Astrocyte (in vitro differentiated cells and primary cell): ENCODE results near the gene MYO5B.

Experiments
- EZH2 ChIP-seq: IDR thresholded peaks from 2 replicates; pipeline ENCODE4 v1.6.1; 2012; ENCODE audit warnings: mild to moderate bottlenecking, low read length, inconsistent platforms; ENCODE audit not compliant: insufficient read depth
- TF ChIP-seq, protein P1 (sequence below): IDR thresholded peaks from 2 replicates; pipeline ENCODE4 v1.5.1; 2011; ENCODE audit warnings: low read depth, mild to moderate bottlenecking, inconsistent platforms, low read length, moderate library complexity; ENCODE audit not compliant: insufficient read depth

DNA sequence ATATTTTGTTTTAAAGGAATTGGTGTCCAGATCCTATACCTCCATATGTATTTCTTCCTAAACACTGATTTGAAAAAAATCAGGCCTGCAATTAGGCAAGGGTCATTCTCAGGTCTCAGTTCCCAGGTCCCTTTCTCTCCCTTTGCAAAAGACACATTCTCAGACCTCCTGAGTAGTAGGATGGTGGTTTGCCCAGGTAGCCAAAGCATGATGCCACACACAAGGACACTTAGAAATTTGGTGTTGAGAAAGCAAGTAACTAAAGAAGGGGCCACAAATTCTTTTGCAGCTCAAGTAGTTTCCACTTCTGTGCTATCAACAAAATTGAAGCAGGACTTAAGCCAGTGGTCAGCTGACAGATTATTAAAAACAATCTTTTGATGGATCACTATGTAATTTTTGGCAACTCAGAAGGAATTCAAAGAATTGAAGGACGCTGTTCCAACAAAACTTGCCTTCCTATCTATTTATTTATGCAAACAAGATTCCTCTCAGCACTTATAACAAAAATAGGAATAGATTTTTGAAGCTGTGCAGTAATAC lies 6.6 kb upstream of the MYO5B start:
- TF ChIP-seq, protein P1, sequence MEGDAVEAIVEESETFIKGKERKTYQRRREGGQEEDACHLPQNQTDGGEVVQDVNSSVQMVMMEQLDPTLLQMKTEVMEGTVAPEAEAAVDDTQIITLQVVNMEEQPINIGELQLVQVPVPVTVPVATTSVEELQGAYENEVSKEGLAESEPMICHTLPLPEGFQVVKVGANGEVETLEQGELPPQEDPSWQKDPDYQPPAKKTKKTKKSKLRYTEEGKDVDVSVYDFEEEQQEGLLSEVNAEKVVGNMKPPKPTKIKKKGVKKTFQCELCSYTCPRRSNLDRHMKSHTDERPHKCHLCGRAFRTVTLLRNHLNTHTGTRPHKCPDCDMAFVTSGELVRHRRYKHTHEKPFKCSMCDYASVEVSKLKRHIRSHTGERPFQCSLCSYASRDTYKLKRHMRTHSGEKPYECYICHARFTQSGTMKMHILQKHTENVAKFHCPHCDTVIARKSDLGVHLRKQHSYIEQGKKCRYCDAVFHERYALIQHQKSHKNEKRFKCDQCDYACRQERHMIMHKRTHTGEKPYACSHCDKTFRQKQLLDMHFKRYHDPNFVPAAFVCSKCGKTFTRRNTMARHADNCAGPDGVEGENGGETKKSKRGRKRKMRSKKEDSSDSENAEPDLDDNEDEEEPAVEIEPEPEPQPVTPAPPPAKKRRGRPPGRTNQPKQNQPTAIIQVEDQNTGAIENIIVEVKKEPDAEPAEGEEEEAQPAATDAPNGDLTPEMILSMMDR, result no peak
- TF ChIP-seq EZH2, result no peak
